ENCODE measurements around the gene SLITRK5. TPM values are rescaled to one million over a fixed set of nuclear protein-coding genes. Genes with fewer than 3 reads are reported as not detected.

Gene SLITRK5
- total and polyA plus RNA-seq, 9 of the 15 experiments (the other 6 are each of a cell fraction or from before 2014, with no cell fraction given), result under 0.01 TPM; not detected in 8

DNA sequence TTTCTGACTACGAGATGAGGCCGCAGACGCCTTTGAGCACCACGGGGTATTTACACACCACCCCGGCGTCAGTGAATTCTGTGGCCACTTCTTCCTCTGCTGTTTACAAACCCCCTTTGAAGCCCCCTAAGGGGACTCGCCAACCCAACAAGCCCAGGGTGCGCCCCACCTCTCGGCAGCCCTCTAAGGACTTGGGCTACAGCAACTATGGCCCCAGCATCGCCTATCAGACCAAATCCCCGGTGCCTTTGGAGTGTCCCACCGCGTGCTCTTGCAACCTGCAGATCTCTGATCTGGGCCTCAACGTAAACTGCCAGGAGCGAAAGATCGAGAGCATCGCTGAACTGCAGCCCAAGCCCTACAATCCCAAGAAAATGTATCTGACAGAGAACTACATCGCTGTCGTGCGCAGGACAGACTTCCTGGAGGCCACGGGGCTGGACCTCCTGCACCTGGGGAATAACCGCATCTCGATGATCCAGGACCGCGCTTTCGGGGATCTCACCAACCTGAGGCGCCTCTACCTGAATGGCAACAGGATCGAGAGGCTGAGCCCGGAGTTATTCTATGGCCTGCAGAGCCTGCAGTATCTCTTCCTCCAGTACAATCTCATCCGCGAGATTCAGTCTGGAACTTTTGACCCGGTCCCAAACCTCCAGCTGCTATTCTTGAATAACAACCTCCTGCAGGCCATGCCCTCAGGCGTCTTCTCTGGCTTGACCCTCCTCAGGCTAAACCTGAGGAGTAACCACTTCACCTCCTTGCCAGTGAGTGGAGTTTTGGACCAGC, 5.3 kb downstream of the SLITRK5 start:
- under 1% methylated on average over 14 of the region's 33 CpGs for WGBS (ENCODE audit: insufficient coverage, low coverage, missing lambda C conversion rate)
- H3K4me3 ChIP-seq, result no peak overlapping the region
- POLR2A ChIA-PET, result no interaction called here
- no TSS peak for BruUV-seq (replicated peaks)
- FAIRE-seq (no peak), DNase-seq (ENCODE audit: extremely low read depth in 1 of 4, low spot score in 3 of 4) (no peak), ATAC-seq (no peak)
- H3K9ac ChIP-seq (ENCODE audit: insufficient read depth in 1 of 2, low read depth in 2 of 2, low read length in 2 of 2), result no peak overlapping the region
- intact Hi-C loops (cut with micrococcal nuclease), result no loop called here
- no peaks in the 10 kb centered on the region for H3K9me1 ChIP-seq (ENCODE audit: control insufficient read depth, insufficient read depth, low read length)
- in situ Hi-C loops (cut with MboI), result no loop called here
- CTCF ChIA-PET (ENCODE audit: low intra/inter-chr PET ratio), result no interaction called here
- H3K27me3 ChIP-seq (ENCODE audit: control insufficient read depth in 2 of 2, insufficient read depth in 2 of 2, low read length in 2 of 2), result no peaks in the 10 kb centered on the region
- no peaks in the 10 kb centered on the region for H3K4me1 ChIP-seq (replicated peaks in 1 of 2; ENCODE audit: control insufficient read depth in 2 of 2, insufficient read depth in 2 of 2, low read length in 2 of 2)
- no peak overlapping the region for H3K4me2 ChIP-seq (ENCODE audit: insufficient read depth, low read length)
- no peak overlapping the region for H2AFZ ChIP-seq (ENCODE audit: low read depth, low read length)
- TF ChIP-seq MCM3 (IDR thresholded peaks at IDR 0.05) (no peak), HDAC2 (IDR thresholded peaks at IDR 0.05) (no peak), TFAM (CRISPR knock-in tag; conservative IDR thresholded peaks at IDR 0.05) (no peak), YBX1 (IDR thresholded peaks at IDR 0.05) (no peak), TAF15 (IDR thresholded peaks at IDR 0.05; ENCODE audit: low read depth, low read length) (no peak), HIVEP1 (CRISPR knock-in tag; IDR thresholded peaks at IDR 0.05) (no peak), HMGN3 (IDR thresholded peaks at IDR 0.05; ENCODE audit: borderline replicate concordance, extremely low read depth, insufficient read length, low read depth, low read length) (no peak), SMC3 (conservative IDR thresholded peaks at IDR 0.05; ENCODE audit: insufficient read depth, low read depth, low read length) (no peak), STAG1 (CRISPR knock-in tag; IDR thresholded peaks at IDR 0.05; ENCODE audit: borderline replicate concordance) (no peak), FOXA1 (IDR thresholded peaks at IDR 0.05; ENCODE audit: borderline replicate concordance) (no peak), ZFP1 (CRISPR knock-in tag; IDR thresholded peaks at IDR 0.05) (no peak), CCAR2 (IDR thresholded peaks at IDR 0.05; ENCODE audit: low read depth, low read length) (no peak), ARNT (IDR thresholded peaks at IDR 0.05) (no peak), KLF10 (CRISPR knock-in tag; IDR thresholded peaks at IDR 0.05) (no peak), NR2C1 (IDR thresholded peaks at IDR 0.05) (no peak), NR2C1 (tag; IDR thresholded peaks at IDR 0.05) (no peak)
- TF ChIP-seq, protein P1, sequence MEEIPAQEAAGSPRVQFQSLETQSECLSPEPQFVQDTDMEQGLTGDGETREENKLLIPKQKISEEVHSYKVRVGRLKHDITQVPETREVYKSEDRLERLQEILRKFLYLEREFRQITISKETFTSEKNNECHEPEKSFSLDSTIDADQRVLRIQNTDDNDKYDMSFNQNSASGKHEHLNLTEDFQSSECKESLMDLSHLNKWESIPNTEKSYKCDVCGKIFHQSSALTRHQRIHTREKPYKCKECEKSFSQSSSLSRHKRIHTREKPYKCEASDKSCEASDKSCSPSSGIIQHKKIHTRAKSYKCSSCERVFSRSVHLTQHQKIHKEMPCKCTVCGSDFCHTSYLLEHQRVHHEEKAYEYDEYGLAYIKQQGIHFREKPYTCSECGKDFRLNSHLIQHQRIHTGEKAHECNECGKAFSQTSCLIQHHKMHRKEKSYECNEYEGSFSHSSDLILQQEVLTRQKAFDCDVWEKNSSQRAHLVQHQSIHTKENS (CRISPR knock-in tag; IDR thresholded peaks at IDR 0.05), result no peak
- H3K79me2 ChIP-seq (ENCODE audit: control insufficient read depth, insufficient read depth, low read length), result no peaks in the 10 kb centered on the region
- no peak overlapping the region for H3K27ac ChIP-seq (ENCODE audit: extremely low read depth, low read depth, low read length)
- no peaks in the 10 kb centered on the region for H4K20me1 ChIP-seq (replicated peaks; ENCODE audit: control insufficient read depth, insufficient read depth, low read length)
- no peaks in the 10 kb centered on the region for H3K9me3 ChIP-seq (replicated peaks; ENCODE audit: control insufficient read depth, insufficient read depth, low read depth, low read length)
- H3K36me3 ChIP-seq (ENCODE audit: control insufficient read depth, insufficient read depth, low read length), result no peaks in the 10 kb centered on the region
